Astrocyte of the spinal cord (primary cell): Measurements from ENCODE around the gene STPG4.
A peak's percentile ranks its signal among the peaks of the same experiment; 100 is the strongest.
"Not testable (repeated sequence)": the region's sequence is repeated elsewhere in the genome, so short reads cannot be mapped to it uniquely, and the experiment has no call there.

Experiments
- DNase-seq: peaks from one replicate; pipeline ENCODE4 v3.0.0; 2011; ENCODE audit warnings: low read depth, low spot score
- H3K4me3 ChIP-seq: 2 replicates; pipeline ENCODE4 v1.5.1; 2011; ENCODE audit warnings: low read depth, mild to moderate bottlenecking, low read length, moderate library complexity
- CTCF ChIP-seq: IDR thresholded peaks from 2 replicates; pipeline ENCODE4 v1.5.1; 2012; ENCODE audit warnings: low read depth, mild to moderate bottlenecking, low read length, inconsistent platforms
- in situ Hi-C: cut with HindIII; loops from 2 replicates; pipeline ENCODE4 v1.10.0; 2017; ENCODE audit warnings: low sequenced_read_pairs

The STPG4 gene

GRCh38 chr2:47177043-47177565, 22.0 kb upstream of the STPG4 start:
- peak overlapping the region; percentile 76 for H3K4me3 ChIP-seq
- DNase-seq = no peak
- in situ Hi-C loops = no loop called here
- no peak for TF ChIP-seq CTCF

GRCh38 chr2:47174733-47175361, 19.7 kb upstream of the STPG4 start:
- TF ChIP-seq CTCF = no peak
- peak overlapping the region; percentile 76 for H3K4me3 ChIP-seq
- DNase-seq = peak; percentile 77
- in situ Hi-C loops = no loop called here

GRCh38 chr2:47173986-47174732, 19.1 kb upstream of the STPG4 start:
- DNase-seq = no peak
- no peak for TF ChIP-seq CTCF
- in situ Hi-C loops = no loop called here
- H3K4me3 ChIP-seq = peak overlapping the region; percentile 76

GRCh38 chr2:47172922-47173695, 18.0 kb upstream of the STPG4 start:
- H3K4me3 ChIP-seq = peak overlapping the region; percentile 76
- in situ Hi-C loops = no loop called here
- no peak for DNase-seq

GRCh38 chr2:47172156-47172921, 17.2 kb upstream of the STPG4 start:
- peak overlapping the region; percentile 76 for H3K4me3 ChIP-seq
- no peak for DNase-seq
- TF ChIP-seq CTCF = no peak
- in situ Hi-C loops = no loop called here

More at GRCh38 chr2:47172922-47173695, 18.0 kb upstream of the STPG4 start:
- TF ChIP-seq CTCF = no peak

GRCh38 chr2:47169784-47170183, 14.7 kb upstream of the STPG4 start:
- no peak for TF ChIP-seq CTCF
- H3K4me3 ChIP-seq = no peak overlapping the region
- in situ Hi-C loops = no loop called here
- DNase-seq = no peak

GRCh38 chr2:47168895-47169294, 13.8 kb upstream of the STPG4 start:
- in situ Hi-C loops, DNase-seq, H3K4me3 ChIP-seq: not testable (repeated sequence)
